ENCODE results near the gene AMPH.
"Not testable (repeated sequence)": the region's sequence is repeated elsewhere in the genome, so short reads cannot be mapped to it uniquely, and the experiment has no call there.

Gene AMPH

DNA sequence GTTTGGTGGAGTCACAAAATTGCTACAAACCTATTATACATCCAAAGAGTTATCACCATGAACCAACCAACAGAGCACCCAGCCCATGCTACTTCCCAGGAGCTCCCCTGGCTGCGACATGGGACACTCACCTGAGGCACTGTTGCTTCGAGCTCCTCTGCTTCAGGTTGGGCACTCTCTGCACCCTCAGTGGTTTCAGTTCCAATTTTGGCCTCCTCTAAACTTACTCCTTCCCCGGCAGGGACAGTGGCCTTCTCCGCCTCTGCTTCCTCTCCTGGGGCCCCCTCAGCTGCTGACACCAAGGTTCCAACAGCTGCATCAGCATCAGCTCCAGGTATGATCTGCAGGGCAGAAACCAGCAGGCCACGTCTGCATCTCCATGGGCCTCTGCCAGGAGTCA, 237.3 kb downstream of the AMPH start:
- DNase-seq: no peak

DNA sequence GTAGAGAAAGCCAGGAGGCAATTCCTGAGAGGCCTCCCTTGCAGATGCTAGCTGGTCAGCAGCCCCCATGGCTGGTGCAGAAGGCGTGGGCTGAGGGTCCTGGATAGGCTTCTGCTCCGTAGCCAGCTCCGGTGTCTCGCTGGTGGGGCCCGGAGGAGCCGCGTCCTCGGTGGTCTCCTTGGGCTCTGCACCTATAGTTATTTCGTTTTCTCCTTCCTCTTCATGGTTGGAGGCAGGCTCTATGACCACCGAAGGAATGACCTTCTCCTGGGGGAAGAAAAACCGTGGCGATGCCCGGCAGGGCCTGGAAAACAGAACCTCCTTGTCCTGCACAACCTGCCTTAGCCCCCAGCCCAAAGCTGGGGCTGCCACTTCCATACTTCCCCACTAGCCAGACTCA, 239.4 kb downstream of the AMPH start:
- DNase-seq: no peak

DNA sequence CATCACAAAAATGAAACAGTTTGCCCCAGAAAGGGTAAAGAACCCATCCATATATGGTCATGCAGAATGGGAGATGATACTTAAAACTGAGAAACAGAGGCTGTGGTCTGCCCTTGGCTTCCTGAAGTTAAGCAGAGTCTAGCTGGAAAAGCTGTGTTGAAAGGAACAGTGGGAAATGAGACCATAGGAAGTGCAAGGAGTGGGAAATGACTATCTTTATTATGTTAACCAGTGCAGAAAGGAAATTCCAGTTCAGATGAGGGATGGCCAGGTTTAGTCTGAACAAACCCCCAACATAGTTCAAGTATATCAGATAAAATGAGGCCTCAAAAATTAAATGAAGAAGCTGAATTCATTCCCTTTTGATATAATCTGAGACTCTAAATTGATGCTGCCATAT, 245.5 kb downstream of the AMPH start:
- DNase-seq: no peak

DNA sequence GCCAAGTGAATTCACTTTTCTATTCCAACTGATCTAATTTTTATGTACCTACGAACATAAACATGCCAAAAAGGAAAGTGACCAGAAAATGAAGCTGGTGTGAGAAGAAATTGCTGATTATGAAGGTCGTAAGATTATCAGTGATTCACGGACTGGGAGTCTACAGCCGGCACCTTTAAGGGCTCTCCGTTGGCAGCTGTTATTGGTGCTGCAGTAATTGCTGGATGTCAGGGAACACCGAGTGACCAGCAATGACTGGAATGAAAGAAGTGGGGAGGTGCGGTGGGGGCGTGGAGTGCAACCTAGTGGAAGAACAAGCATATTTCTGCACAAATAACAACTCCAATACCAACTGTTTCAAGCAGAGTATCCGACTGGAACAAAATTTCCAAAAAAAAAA, 247.9 kb downstream of the AMPH start:
- no peak for DNase-seq

DNA sequence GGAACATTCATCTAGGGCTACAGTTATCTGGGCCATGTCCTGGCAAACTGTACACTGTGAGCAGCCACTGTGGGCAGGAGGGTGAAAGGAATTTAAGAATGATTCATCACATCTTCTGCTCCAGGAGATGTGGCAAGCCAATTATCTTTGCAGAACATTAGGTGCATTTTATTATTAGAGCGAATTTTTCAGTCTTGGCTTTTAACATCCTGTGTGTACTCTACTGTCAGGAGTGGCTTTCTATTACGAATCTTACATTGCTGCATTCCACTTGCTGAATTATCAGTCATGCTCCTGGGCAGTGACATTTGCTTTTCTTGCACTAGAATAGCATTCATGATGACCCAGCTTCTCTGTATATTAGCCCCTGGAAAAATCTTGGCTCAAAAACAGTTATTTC, 248.5 kb downstream of the AMPH start:
- DNase-seq: no peak

DNA sequence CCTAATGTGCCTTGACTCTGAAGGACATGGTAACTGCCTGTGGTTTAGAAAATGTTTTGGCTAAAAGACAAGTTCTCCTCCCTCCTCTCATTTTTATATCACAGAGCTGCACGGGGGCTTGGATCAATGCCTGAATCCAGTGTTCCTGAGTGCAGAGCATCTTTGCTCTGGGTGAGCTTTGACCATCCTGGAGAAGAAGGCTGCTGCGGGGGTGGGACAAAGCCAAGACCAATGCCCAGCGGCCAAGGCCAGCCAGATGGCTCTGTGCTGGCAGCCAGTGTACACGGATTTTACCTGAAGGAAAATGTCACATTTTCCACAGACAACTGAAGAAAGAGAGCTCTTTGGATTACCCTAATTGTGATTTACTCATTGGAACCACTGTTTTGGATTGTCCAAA, 255.7 kb downstream of the AMPH start:
- DNase-seq: no peak

DNA sequence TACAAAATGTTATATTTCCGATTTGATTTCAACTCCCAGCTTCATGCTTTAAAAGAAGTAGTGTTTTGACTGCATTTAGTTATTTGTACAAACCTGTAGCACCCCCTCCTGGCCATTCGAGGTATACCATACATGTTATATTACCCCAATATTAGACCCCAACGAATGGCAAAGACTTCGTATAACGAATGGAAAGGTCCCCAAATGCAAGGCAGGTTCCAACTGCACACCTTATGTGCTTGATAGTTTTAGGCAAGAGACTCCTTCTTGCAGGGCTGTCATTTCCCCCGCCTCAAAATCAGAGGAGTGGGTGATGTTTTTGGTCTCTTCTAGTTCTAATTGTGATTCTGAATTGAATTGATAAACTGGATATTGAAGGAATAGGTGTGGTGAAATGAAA, 256.7 kb downstream of the AMPH start:
- DNase-seq: peak; percentile 49

DNA sequence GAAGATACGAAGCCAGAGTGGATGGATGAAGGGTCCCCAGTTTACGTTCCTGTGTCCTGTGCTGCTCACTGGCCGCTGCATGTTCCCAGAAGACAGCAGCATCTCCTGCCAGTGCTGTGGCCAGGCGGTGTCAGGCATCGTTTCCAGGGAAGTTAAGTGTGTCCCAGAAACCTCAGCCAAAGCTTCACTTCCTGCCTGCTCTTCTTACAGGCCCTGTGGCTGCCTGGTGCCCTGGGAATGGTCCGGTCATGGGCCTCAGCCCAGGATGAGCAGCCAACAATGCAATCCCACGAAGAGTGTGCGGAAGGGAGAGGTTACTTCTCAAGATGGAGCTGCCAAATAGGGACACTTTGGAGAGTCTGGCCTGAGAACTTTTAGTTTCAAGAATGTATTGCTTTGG, 258.0 kb downstream of the AMPH start:
- DNase-seq: no peak

DNA sequence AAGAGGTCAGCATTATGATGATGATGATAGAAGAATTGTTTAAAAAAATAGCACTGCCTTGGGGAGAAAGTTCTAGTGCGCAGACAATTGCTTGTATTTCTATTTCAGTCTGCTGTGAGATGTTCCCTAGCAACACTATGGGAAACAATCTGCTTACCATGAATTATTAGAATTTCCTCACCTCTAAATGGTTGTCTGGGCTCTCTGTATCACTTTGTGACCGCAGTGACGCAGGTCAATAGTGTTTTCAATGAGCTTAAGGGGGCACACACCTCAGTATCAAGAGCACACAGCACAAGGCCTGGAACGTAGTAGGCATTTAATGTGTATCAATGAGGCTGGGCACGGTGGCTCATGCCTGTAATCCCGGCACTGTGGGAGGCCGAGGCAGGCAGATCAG, 258.9 kb downstream of the AMPH start:
- no peak for DNase-seq

DNA sequence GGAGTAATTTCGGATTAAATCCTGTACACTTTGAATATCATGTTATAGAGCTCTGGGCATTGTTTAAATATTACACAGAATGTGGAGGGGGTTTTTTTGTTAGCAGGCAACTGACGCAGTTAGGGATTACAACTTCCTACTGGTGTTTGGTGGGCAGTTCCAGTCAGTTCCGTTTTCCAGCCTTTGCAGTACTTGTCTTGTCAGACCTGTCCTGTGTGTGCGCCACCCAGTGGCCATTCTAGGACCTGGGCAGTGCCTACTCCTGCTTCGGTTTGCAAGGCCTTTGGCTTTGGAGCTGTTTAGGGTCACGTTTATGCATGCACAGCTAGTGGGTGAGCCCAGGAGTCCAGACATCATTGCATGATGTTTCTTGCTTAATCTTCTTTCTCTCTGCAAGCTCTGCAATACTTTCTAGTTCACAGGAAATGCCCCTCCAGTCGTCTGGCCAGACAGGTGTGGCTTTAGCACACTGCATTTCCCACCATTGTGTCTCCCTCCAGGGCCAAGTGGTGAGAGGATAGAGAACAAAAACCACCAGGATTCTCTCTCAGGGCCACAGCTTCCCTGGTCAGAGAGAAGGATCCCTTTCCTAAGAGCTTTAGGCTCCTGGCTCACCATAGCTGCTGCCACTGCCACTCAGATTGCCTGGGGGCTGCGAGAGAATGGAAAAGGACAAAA, 261.2 kb downstream of the AMPH start:
- DNase-seq: peak; percentile 99

DNA sequence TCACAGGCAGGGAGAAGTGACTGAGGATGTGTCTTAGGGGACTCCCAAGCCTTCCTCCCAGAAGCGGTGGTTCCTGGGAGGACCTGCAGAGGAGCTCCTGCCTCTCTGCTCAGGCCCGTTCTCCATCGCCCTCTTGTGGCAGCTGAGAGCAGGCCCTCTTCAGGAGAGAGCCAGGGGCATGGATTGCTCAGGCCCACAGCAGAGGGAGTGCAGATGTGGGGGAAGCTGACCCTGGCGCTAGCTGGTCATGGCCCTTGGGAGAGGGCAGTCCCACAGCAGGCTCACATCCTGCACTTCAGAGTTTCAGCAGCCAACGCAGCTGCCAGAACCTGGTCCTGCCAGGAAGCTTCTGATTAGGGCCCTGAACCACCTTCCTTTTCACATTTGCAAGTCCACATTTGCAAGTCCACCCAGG, 263.0 kb downstream of the AMPH start:
- peak; percentile 98 for DNase-seq

DNA sequence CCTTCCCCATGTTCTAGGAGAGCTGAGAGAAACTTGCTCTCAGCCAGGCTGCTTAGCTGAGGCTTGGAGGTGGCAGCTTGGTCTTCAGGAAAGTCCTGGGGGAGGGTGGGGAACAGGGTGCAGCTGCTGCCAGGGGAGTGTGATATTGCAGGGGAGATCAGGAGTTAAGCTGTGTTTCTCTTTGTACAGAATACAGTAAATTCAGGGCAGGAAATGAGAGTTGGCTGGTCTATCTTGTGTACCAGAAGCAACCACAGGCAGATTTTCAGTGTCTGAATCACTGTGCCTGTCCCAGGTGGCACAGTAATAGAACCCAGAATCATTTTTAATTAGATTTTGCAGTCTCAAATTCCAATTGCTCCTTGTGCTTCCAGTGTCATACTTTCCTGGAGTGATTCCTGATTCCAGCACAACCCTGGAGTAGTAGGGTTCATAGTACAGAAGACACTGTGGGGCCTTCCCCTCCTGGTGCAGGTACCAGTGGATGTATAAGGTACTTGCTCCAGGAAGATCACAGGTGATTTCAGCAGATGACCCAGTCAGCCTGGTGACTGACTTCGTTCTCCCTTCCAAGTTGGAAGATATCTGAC, 263.8 kb downstream of the AMPH start:
- no peak for DNase-seq

DNA sequence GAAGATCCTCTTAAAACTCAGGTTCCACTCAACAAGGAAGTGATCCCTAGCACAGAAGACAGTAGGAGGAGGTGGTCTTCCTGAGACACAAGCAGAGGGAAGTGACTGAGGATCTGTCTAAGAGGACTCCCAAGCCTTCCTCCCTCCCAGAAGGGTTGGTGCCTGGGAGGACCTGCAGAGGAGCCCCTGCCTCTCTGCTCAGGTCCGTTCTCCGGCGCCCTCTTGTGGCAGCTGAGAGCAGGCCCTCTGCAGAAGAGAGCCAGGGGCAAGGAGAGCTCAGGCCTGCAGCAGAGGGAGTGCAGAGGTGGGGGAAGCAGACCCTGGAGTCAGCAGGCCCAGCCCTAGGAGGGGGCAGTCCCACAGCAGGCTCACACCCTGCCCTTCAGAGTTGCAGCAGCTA, 267.8 kb downstream of the AMPH start:
- peak; percentile 25 for DNase-seq

DNA sequence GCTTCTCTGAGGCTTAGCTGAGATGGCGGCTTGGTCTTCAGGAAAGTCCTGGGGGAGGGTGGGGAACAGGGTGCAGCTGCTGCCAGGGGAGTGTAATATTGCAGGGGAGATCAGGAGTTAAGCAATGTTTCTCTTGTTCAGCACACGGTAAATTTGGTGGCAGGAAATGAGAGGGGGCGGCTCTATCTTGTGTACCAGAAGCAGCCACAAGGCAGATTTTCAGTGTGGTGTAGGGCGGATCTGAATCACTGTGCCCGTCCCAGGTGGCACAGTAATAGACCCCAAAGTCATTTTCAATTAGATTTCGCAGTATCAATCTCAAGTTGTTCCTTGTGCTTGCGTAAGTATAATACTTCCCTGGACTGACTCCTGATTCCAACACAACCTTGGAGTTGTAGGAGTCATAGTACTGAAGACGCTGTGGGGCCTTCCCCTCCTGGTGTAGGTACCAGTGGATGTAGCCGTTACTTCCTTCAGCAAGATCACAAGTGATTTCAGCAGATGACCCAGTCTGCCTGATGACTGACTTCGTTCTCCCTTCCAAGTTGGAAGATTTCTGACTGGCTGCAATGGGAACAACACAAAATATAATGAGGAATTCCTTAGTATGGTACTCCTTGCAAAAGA, 268.4 kb downstream of the AMPH start:
- peak; percentile 31 for DNase-seq

DNA sequence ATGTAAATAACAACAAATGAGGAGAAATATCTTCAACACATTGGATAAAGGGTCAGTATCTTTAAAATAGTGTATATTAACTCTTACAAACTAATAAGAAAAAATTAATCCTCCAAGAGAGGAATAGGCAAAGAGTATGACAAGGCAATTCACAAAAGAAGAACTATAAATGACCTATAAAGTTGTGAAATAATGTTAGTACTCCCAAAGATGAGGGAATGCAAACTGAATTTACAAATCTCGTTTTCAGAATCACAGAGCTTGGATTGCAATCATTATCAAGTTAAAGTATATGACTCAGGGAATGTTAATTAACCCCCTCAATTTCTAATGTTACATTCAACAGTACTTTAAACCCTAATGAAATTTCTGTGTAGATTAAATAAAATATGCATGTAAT, 270.4 kb downstream of the AMPH start:
- peak; percentile 80 for DNase-seq

DNA sequence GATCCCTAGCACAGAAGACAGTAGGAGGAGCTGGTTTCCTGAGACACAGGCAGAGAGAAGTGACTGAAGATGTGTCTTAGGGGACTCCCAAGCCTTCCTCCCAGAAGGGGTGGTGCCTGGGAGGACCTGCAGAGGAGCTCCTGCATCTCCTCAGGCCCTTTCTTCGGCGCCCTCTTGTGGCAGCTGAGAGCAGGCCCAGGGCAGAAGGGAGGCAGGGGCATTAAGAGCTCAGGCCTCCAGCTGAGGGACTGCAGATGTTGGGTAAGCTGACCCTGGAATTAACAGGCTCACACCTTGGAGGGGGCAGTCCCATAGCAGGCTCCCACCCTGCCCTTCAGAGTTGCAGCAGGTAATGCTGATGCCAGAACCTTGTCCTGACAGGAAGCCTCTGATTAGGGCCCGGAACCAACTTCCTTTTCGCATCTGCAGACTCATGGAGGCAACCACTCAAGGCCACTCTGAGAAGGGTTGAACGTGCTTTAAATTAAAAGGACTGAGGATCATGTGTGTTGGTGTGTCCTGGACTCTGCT, 272.0 kb downstream of the AMPH start:
- DNase-seq: peak; percentile 89

DNA sequence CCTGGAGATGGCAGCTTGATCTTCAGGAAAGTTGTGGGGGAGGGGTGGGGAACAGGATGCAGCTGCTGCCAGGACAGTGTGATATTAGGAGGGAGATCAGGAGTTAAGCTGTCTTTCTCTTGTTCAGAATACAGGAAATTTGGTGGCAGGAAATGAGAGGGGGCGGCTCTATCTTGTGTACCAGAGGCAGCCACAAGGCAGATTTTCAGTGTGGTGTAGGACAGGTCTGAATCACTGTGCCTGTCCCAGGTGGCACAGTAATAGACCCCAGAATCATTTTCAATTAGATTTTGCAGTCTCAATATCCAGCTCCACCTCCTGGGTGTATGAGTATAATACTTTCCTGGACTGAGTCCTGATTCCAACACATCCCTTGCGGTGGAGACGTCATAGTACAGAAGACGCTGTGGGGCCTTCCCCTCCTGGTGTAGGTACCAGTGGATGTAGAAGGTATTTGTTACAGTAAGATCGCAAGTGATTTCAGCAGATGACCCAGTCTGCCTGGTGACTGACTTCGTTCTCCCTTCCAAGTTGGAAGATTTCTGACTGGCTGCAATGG, 272.8 kb downstream of the AMPH start:
- not testable (repeated sequence) for DNase-seq

DNA sequence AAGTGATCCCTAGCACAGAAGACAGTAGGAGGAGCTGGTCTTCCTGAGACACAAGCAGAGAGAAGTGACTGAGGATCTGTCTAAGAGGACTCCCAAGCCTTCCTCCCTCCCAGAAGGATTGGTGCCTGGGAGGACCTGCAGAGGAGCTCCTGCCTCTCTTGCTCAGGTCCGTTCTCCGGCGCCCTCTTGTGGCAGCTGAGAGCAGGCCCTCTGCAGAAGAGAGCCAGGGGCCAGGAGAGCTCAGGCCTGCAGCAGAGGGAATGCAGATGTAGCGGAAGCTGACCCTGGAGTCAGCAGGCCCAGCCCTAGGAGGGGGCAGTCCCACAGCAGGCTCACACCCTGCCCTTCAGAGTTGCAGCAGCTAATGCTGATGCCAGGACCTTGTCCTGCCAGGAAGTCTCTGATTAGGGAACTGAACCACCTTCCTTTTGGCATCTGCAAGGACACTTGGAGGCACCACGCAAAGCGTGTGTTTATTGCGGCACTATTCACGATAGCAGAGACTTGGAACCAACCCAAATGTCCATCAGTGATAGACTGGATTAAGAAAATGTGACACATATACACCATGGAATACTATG, 276.8 kb downstream of the AMPH start:
- peak; percentile 74 for DNase-seq

DNA sequence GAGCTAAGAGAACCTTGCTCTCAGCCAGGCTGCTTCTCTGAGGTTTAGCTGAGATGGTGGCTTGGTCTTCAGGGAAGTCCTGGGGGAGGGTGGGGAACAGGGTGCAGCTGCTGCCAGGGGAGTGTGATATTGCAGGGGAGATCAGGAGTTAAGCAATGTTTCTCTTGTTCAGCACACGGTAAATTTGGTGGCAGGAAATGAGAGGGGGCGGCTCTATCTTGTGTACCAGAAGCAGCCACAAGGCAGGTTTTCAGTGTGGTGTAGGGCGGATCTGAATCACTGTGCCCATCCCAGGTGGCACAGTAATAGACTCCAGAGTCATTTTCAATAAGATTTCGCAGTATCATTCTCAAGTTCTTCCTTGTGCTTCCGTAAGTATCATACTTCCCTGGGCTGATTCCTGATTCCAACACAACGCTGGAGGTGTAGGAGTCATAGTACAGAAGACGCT, 277.7 kb downstream of the AMPH start:
- DNase-seq: peak; percentile 19

DNA sequence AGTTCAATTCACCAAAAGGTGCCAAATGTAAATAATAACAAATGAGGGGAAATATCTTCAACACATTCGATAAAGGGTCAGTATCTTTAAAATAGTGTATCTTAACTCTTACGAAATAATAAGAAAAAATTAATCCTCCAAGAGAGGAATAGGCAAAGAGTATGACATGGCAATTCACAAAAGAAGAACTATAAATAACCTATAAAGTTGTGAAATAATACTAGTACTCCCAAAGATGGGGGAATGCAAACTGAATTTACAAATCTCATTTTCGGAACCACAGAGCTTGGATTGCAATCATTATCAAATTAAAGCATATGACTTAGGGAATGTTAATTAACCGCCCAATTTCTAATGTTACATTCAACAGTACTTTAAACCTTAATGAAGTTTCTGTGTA, 279.6 kb downstream of the AMPH start:
- DNase-seq: peak; percentile 40

DNA sequence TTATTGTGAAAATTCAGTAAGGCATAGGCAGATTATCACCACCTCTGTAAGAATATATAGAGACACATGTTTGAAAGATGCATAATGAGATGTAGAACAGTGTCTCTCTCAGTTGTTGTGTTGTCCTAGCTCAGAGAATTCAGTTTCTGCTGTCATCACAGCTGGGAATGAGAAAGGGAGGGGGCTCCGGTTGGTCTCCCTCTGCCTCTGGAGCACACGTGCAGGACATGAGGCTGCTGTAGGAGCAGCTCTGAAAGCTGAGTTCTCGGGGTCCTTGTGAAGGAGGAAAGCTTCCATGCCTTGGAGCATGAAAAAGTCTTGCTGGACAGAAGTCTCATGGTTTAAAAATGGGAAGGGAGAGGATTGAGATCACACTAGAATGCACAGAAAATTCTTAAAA, 280.4 kb downstream of the AMPH start:
- not testable (repeated sequence) for DNase-seq

DNA sequence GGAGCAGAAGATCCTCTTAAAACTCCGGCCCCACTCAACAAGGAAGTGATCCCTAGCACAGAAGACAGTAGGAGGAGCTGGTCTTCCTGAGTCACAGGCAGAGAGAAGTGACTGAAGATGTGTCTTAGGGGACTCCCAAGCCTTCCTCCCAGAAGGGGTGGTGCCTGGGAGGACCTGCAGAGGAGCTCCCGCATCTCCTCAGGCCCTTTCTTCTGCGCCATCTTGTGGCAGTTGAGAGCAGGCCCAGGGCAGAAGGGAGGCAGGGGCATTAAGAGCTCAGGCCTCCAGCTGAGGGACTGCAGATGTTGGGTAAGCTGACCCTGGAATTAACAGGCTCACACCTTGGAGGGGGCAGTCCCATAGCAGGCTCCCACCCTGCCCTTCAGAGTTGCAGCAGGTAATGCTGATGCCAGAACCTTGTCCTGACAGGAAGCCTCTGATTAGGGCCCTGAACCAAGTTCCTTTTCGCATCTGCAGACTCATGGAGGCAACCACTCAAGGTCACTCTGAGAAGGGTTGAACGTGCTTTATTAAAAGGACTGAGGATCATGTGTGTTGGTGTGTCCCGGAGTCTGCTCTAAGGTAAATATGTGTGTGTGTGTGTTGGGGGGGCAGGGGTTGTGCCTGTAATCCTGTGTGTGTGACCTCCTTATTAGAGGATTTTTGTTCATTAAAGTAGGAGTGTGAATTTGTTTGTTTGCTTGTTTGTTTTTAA, 281.1 kb downstream of the AMPH start:
- DNase-seq: peak; percentile 93

All from inflammatory macrophage treated with lipopolysaccharide for 4 hours (primary cell).